ENCODE measurements around the gene IQSEC3.

DNA sequence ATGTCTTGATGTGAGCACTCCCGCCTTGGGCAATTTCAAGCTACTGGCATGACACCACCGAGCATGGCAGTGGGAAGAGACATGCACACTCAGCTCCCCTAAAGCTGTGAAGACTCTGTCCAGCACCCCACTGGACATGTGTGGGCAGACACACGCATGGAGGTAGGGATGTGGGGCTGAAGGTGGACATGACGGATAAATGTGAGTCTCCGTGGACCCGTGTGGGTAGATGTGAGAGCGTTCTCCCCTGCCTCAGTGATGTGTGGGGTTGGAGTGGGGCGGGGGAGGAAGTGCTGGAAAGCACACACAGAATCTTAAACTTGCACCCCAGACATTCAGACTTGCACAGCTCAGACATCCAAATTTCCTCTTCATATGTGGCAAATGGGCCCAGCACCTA is 134.8 kb downstream of the IQSEC3 start:
- no peak for TF ChIP-seq ZNF777 (tag by site-specific recombination; IDR thresholded peaks at IDR 0.05; ENCODE audit: borderline replicate concordance)
- TF ChIP-seq, protein P1, sequence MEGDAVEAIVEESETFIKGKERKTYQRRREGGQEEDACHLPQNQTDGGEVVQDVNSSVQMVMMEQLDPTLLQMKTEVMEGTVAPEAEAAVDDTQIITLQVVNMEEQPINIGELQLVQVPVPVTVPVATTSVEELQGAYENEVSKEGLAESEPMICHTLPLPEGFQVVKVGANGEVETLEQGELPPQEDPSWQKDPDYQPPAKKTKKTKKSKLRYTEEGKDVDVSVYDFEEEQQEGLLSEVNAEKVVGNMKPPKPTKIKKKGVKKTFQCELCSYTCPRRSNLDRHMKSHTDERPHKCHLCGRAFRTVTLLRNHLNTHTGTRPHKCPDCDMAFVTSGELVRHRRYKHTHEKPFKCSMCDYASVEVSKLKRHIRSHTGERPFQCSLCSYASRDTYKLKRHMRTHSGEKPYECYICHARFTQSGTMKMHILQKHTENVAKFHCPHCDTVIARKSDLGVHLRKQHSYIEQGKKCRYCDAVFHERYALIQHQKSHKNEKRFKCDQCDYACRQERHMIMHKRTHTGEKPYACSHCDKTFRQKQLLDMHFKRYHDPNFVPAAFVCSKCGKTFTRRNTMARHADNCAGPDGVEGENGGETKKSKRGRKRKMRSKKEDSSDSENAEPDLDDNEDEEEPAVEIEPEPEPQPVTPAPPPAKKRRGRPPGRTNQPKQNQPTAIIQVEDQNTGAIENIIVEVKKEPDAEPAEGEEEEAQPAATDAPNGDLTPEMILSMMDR (tag by site-specific recombination; IDR thresholded peaks at IDR 0.05): no peak
- no peak for TF ChIP-seq YY1 (tag by site-specific recombination; IDR thresholded peaks at IDR 0.05)
- TF ChIP-seq ZNF221 (tag by site-specific recombination; IDR thresholded peaks at IDR 0.05; ENCODE audit: borderline replicate concordance): no peak
- no peak for TF ChIP-seq KLF1 (tag by site-specific recombination; IDR thresholded peaks at IDR 0.05)
